Neural progenitor cell (in vitro differentiated cells): ENCODE data around the gene DCST1.

ENCODE experiments used
- EZH2 ChIP-seq: fragments of 200-600 bp; sonication (generic); IDR thresholded peaks from 2 replicates; pipeline ENCODE4 v1.6.1; 2017; ENCODE audit warnings: antibody characterized with exemption, mild to moderate bottlenecking, moderate library complexity
- TF ChIP-seq, protein P1 (sequence below): fragments of 200-600 bp; sonication (generic); IDR thresholded peaks from 2 replicates; pipeline ENCODE4 v1.5.1; 2017; ENCODE audit warnings: antibody characterized with exemption, mild to moderate bottlenecking

DNA sequence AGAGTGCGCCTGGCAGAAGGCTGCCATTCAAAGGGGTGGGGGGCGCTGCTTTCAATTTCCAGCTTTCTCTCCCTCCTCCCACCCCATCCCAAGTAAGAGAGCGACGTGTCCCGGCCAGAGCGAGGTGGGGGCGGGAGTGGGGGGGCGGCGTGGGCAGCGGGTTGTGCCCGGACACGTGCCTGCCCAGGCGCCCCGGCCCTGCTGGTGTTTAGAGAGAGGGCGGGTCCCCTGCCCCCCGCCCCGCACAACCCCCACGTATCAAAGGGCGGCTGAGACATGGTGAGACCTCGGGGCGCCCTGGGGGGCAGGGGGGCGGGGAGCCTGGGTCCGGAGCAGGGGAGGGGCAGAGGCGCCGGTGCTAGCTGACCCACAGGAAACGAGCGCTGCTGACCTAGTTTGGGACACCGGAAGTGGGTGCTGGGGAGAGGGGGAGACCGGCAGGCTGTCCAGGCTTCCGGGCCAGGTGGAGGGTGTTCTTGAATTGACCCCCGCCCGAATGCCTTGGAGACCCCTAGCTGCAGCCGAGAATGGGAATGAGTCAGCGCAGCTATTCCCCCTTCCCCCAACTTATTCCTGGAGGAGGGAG is 29.8 kb upstream of the DCST1 start:
- TF ChIP-seq, protein P1, sequence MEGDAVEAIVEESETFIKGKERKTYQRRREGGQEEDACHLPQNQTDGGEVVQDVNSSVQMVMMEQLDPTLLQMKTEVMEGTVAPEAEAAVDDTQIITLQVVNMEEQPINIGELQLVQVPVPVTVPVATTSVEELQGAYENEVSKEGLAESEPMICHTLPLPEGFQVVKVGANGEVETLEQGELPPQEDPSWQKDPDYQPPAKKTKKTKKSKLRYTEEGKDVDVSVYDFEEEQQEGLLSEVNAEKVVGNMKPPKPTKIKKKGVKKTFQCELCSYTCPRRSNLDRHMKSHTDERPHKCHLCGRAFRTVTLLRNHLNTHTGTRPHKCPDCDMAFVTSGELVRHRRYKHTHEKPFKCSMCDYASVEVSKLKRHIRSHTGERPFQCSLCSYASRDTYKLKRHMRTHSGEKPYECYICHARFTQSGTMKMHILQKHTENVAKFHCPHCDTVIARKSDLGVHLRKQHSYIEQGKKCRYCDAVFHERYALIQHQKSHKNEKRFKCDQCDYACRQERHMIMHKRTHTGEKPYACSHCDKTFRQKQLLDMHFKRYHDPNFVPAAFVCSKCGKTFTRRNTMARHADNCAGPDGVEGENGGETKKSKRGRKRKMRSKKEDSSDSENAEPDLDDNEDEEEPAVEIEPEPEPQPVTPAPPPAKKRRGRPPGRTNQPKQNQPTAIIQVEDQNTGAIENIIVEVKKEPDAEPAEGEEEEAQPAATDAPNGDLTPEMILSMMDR, result no peak
- TF ChIP-seq EZH2, result no peak
